Measurements from ENCODE around the gene GREM2. TPM values are rescaled to one million over a fixed set of nuclear protein-coding genes. Genes with fewer than 3 reads are reported as not detected.

Gene GREM2
- total and polyA plus RNA-seq, 10 of the 15 experiments (the other 5 are each of a cell fraction or from before 2014, with no cell fraction given): not detected

GRCh38 chr1:240526312-240526711 is 85.6 kb downstream of the GREM2 start:
- H3K4me2 ChIP-seq (ENCODE audit: control insufficient read depth, insufficient read depth): no peak overlapping the region
- no peak for DNase-seq (ENCODE audit: low read depth, low spot score)
- no peaks in the 10 kb centered on the region for H3K79me2 ChIP-seq (ENCODE audit: control insufficient read depth, insufficient read depth, low read length)
- no peak overlapping the region for H2AFZ ChIP-seq (ENCODE audit: control insufficient read depth, low read depth, low read length)
- in situ Hi-C loops (cut with MboI) (no loop called here), intact Hi-C loops (cut with micrococcal nuclease; ENCODE audit: unreplicated experiment) (no loop called here)
- no peak overlapping the region for H3K4me3 ChIP-seq
- H3K27ac ChIP-seq (ENCODE audit: control insufficient read depth, insufficient read depth): no peak overlapping the region
- ChIA-PET SMC1A (ENCODE audit: uncharacterized antibody, unreplicated experiment) (interaction anchor here (0.9 to 1.2 kb wide), 2 partner anchors 10 to 40 kb away, joined by 3 to 5 read pairs; no protein-coding TSS in a partner anchor), CTCF (no interaction called here), RAD21 (ENCODE audit: unreplicated experiment) (no interaction called here), POLR2A (no interaction called here)
- H3K4me1 ChIP-seq (ENCODE audit: control insufficient read depth, insufficient read depth, low read length): no peaks in the 10 kb centered on the region
- WGBS (ENCODE audit: insufficient coverage, insufficient replicate concordance, low lambda C conversion rate, missing lambda C conversion rate): 20% methylated on average over 7 of the region's 7 CpGs
- H3K9ac ChIP-seq (ENCODE audit: control insufficient read depth, insufficient read depth, low read length): no peak overlapping the region
- no peak for FAIRE-seq
- no peaks in the 10 kb centered on the region for H3K9me3 ChIP-seq (replicated peaks; ENCODE audit: control insufficient read depth, insufficient read depth, low read length)
- BruUV-seq (replicated peaks): no TSS peak
- H4K20me1 ChIP-seq (ENCODE audit: control insufficient read depth, insufficient read depth): no peaks in the 10 kb centered on the region
- no peak for ATAC-seq
- no peaks in the 10 kb centered on the region for H3K36me3 ChIP-seq (ENCODE audit: control insufficient read depth in 2 of 2, insufficient read depth in 2 of 2, low read length in 1 of 2)
- H3K27me3 ChIP-seq (replicated peaks in 1 of 2; ENCODE audit: control insufficient read depth in 2 of 2, insufficient read depth in 2 of 2, low read length in 1 of 2): no peaks in the 10 kb centered on the region
- TF ChIP-seq BRCA1 (IDR thresholded peaks at IDR 0.05; ENCODE audit: low read depth, low read length) (no peak), YY1 (IDR thresholded peaks at IDR 0.05; ENCODE audit: low read depth, low read length) (no peak), PRDM15 (CRISPR knock-in tag; IDR thresholded peaks at IDR 0.05) (no peak), TARDBP (IDR thresholded peaks at IDR 0.05; ENCODE audit: borderline replicate concordance) (no peak), MYB (IDR thresholded peaks at IDR 0.05; ENCODE audit: borderline replicate concordance, low read depth, low read length) (no peak), ATF7 (IDR thresholded peaks at IDR 0.05; ENCODE audit: low read depth) (no peak), NRF1 (conservative IDR thresholded peaks at IDR 0.05; ENCODE audit: low read depth, low read length) (no peak), CUX1 (IDR thresholded peaks at IDR 0.05; ENCODE audit: insufficient replicate concordance, low read depth, low read length) (no peak)
- TF ChIP-seq, protein P1, sequence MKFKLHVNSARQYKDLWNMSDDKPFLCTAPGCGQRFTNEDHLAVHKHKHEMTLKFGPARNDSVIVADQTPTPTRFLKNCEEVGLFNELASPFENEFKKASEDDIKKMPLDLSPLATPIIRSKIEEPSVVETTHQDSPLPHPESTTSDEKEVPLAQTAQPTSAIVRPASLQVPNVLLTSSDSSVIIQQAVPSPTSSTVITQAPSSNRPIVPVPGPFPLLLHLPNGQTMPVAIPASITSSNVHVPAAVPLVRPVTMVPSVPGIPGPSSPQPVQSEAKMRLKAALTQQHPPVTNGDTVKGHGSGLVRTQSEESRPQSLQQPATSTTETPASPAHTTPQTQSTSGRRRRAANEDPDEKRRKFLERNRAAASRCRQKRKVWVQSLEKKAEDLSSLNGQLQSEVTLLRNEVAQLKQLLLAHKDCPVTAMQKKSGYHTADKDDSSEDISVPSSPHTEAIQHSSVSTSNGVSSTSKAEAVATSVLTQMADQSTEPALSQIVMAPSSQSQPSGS (IDR thresholded peaks at IDR 0.05; ENCODE audit: low read length): no peak

All from GM12878 (cell line).